Activated CD8-positive, alpha-beta T cell treated with anti-CD3 and anti-CD28 coated beads for 36 hours (primary cell): ENCODE results near the gene PCSK5. TPM values are rescaled to one million over a fixed set of nuclear protein-coding genes. Genes with fewer than 3 reads are reported as not detected.

Experiments
- ATAC-seq: fragments of 200-7000 bp; cut with Tn5 transposase; one replicate; pipeline ENCODE4 v1.10.0; 2021; ENCODE audit warnings: mild to moderate bottlenecking, moderate library complexity
- CTCF ChIA-PET: fragments of 350-600 bp; sonication (Branson Sonifier 250); formaldehyde crosslinking; loops from one replicate; lab custom pipeline; 2021; ENCODE audit warnings: antibody characterized with exemption; lab: Charles Lee
- POLR2A ChIA-PET: fragments of 350-600 bp; sonication (Branson Sonifier 250); formaldehyde crosslinking; loops from one replicate; lab custom pipeline; 2021; ENCODE audit warnings: antibody characterized with exemption; lab: Charles Lee
- DNase-seq: peaks from one replicate; pipeline ENCODE4 v3.0.0-alpha.2; 2020
- H3K27ac Mint-ChIP-seq: one replicate; pipeline ENCODE4 v1.8.0; 2021; ENCODE audit warnings: mild to moderate bottlenecking, mixed read lengths
- H3K27me3 Mint-ChIP-seq: one replicate; pipeline ENCODE4 v1.8.0; 2021; ENCODE audit warnings: mixed read lengths
- H3K36me3 Mint-ChIP-seq: one replicate; pipeline ENCODE4 v1.8.0; 2021; ENCODE audit warnings: low read depth, mixed read lengths
- H3K4me1 Mint-ChIP-seq: one replicate; pipeline ENCODE4 v1.8.0; 2021; ENCODE audit warnings: low read depth, mixed read lengths
- H3K4me3 Mint-ChIP-seq: one replicate; pipeline ENCODE4 v1.8.0; 2021; ENCODE audit warnings: mild to moderate bottlenecking, moderate library complexity, mixed read lengths
- H3K9me3 Mint-ChIP-seq: one replicate; pipeline ENCODE4 v1.8.0; 2021; ENCODE audit warnings: mixed read lengths
- CTCF ChIP-seq: fragments of 200-600 bp; IDR thresholded peaks from one replicate; pipeline ENCODE4 v1.8.0; 2022; ENCODE audit warnings: antibody characterized with exemption, mild to moderate bottlenecking
- intact Hi-C: fragments of 100-400 bp; cut with micrococcal nuclease; formaldehyde crosslinking; loops from one replicate; pipeline ENCODE4 v1.10.0; 2022
- total RNA-seq, 2 experiments: library from RNA; stranded (reverse); gene quantifications; one replicate each; pipeline ENCODE4 v1.2.3, GENCODE V29; 2021

The PCSK5 gene
- 1 to 10 TPM; 4.7 to 5.2 TPM for total RNA-seq

DNA sequence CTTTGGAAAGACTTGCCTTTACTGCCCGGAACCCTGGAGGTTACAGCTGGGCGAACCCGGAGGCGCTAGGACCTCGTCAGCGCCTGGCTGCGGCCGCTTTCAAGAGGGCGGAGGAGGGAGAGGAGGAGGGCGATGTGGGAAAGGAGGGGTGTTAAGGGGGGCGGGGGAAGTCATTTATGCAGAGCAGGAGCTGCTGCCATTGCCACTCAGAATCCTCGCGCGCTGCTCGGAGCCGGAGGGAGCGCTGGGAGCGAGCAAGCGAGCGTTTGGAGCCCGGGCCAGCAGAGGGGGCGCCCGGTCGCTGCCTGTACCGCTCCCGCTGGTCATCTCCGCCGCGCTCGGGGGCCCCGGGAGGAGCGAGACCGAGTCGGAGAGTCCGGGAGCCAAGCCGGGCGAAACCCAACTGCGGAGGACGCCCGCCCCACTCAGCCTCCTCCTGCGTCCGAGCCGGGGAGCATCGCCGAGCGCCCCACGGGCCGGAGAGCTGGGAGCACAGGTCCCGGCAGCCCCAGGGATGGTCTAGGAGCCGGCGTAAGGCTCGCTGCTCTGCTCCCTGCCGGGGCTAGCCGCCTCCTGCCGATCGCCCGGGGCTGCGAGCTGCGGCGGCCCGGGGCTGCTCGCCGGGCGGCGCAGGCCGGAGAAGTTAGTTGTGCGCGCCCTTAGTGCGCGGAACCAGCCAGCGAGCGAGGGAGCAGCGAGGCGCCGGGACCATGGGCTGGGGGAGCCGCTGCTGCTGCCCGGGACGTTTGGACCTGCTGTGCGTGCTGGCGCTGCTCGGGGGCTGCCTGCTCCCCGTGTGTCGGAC, at the start of gene PCSK5:
Gene PCSK5, plus strand, starts transcription at position 202 of the 805 bp plus-strand sequence. Its CDS starts 509 bp downstream, at position 711.
- Mint-ChIP-seq H3K4me3 (peak within 1 kb of the TSS; percentile 95), H3K9me3 (no peaks in the 10 kb centered on the region), H3K36me3 (no peaks in the 10 kb centered on the region), H3K27me3 (no peaks in the 10 kb centered on the region), H3K4me1 (peaks cover 37% of the 10 kb centered on the region), H3K27ac (peak within 1 kb of the TSS; percentile 75)
- DNase-seq (peak; percentile 92), ATAC-seq (peak; percentile 87)
- intact Hi-C loops: loop anchor here (5.0 kb wide), 1 partner anchor 132 kb away; no protein-coding TSS in a partner anchor
- peak; percentile 31 for TF ChIP-seq CTCF
- POLR2A ChIA-PET: interaction anchor here (1.0 to 1.8 kb wide), 6 partner anchors 25 to 1115 kb away, joined by 3 to 5 read pairs (median 3); no protein-coding TSS in a partner anchor
- CTCF ChIA-PET: interaction anchor here (0.6 to 1.2 kb wide), 4 partner anchors 13 to 482 kb away, joined by 3 to 4 read pairs (median 4); no protein-coding TSS in a partner anchor

DNA sequence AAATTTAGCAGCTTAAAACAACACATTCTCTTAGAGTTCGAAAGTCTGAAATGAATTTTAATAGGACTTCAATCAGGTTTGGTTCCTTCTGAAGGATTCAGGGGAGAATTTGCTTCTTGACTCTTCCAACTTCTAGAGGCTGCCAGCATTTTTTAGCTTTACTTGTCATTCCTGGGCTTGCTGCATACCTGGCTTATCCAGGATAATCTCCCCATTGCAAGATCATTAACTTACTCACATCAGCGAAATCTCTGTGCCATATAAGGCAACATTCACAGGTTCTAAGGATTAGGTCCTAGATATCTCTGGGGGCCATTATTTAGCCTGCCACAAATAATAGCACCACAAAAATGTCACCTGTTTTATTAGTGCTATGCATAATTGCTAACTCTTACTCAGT, 46.2 kb upstream of the PCSK5 start:
- no peaks in the 10 kb centered on the region for H3K27me3 Mint-ChIP-seq
- TF ChIP-seq CTCF: no peak
- ChIA-PET POLR2A (no interaction called here), CTCF (no interaction called here)
- no peaks in the 10 kb centered on the region for H3K4me1 Mint-ChIP-seq
- no peaks in the 10 kb centered on the region for H3K9me3 Mint-ChIP-seq
- no peaks in the 10 kb centered on the region for H3K36me3 Mint-ChIP-seq
- intact Hi-C loops: no loop called here
- no peak overlapping the region for H3K27ac Mint-ChIP-seq
- no peak overlapping the region for H3K4me3 Mint-ChIP-seq
- DNase-seq (no peak), ATAC-seq (no peak)

GRCh38 chr9:75845806-75846205, 44.7 kb upstream of the PCSK5 start:
- Mint-ChIP-seq H3K4me1 (no peaks in the 10 kb centered on the region), H3K36me3 (no peaks in the 10 kb centered on the region), H3K4me3 (no peak overlapping the region), H3K9me3 (no peaks in the 10 kb centered on the region), H3K27me3 (no peaks in the 10 kb centered on the region), H3K27ac (no peak overlapping the region)
- DNase-seq: no peak
- no peak for TF ChIP-seq CTCF
- intact Hi-C loops: no loop called here
- ChIA-PET CTCF (no interaction called here), POLR2A (no interaction called here)
- no peak for ATAC-seq

GRCh38 chr9:75847085-75847484, 43.4 kb upstream of the PCSK5 start:
- intact Hi-C loops: no loop called here
- Mint-ChIP-seq H3K4me3 (no peak overlapping the region), H3K36me3 (no peaks in the 10 kb centered on the region), H3K27ac (no peak overlapping the region), H3K9me3 (no peaks in the 10 kb centered on the region), H3K27me3 (no peaks in the 10 kb centered on the region), H3K4me1 (no peaks in the 10 kb centered on the region)
- POLR2A ChIA-PET: no interaction called here
- DNase-seq (no peak), ATAC-seq (no peak)
- CTCF ChIA-PET: interaction anchor here (1.1 kb wide), 1 partner anchor 581 kb away, joined by 3 read pairs; no protein-coding TSS in a partner anchor
- TF ChIP-seq CTCF: no peak
